Uterus (tissue), 2 donors: Measurements from ENCODE around the gene CAPZB.

Source experiments
- POLR2A ChIP-seq, 2 donors: fragments of 450-650 bp; IDR thresholded peaks; one replicate each; pipeline ENCODE4 v1.6.1; 2016; ENCODE audit warnings: antibody characterized with exemption in 2 of 2, mild to moderate bottlenecking in 1 of 2, moderate library complexity in 1 of 2
- TF ChIP-seq, protein P1 (sequence below), 4 experiments: fragments of 200-600 bp in 2 of 4; fragments of 450-650 bp in 2 of 4; sonication (generic) in 2 of 4; IDR thresholded peaks; one replicate each; pipeline ENCODE4 v1.5.1; 2016 to 2019; ENCODE audit warnings: antibody characterized with exemption in 4 of 4, mild to moderate bottlenecking in 2 of 4, moderate library complexity in 1 of 4

GRCh38 chr1:19478322-19478721, 7.0 kb downstream of the CAPZB start:
- TF ChIP-seq, protein P1, sequence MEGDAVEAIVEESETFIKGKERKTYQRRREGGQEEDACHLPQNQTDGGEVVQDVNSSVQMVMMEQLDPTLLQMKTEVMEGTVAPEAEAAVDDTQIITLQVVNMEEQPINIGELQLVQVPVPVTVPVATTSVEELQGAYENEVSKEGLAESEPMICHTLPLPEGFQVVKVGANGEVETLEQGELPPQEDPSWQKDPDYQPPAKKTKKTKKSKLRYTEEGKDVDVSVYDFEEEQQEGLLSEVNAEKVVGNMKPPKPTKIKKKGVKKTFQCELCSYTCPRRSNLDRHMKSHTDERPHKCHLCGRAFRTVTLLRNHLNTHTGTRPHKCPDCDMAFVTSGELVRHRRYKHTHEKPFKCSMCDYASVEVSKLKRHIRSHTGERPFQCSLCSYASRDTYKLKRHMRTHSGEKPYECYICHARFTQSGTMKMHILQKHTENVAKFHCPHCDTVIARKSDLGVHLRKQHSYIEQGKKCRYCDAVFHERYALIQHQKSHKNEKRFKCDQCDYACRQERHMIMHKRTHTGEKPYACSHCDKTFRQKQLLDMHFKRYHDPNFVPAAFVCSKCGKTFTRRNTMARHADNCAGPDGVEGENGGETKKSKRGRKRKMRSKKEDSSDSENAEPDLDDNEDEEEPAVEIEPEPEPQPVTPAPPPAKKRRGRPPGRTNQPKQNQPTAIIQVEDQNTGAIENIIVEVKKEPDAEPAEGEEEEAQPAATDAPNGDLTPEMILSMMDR (IDR thresholded peaks at IDR 0.05) = no peak
- no peak for TF ChIP-seq POLR2A (IDR thresholded peaks at IDR 0.05)
